Cardiac muscle cell (in vitro differentiated cells and primary cell): ENCODE measurements around the gene RARA. TPM values are rescaled to one million over a fixed set of nuclear protein-coding genes. Genes with fewer than 3 reads are reported as not detected.
A peak's percentile ranks its signal among the peaks of the same experiment; 100 is the strongest.

Experiments used
- DNase-seq, 2 donors: peaks; one replicate each; pipeline versions ENCODE4 v3.0.0 to v3.0.0-alpha.2; 2010 to 2017; ENCODE audit warnings: low read depth in 1 of 2, low spot score in 1 of 2
- H3K27ac ChIP-seq: fragments of 200-600 bp; sonication (generic); 2 replicates; pipeline ENCODE4 v1.5.1; 2016
- H3K27me3 ChIP-seq: fragments of 200-600 bp; sonication (generic); 2 replicates; pipeline ENCODE4 v1.6.0; 2016; ENCODE audit warnings: control low read depth
- H3K36me3 ChIP-seq: fragments of 200-600 bp; sonication (generic); 2 replicates; pipeline ENCODE4 v1.5.1; 2016; ENCODE audit warnings: control low read depth
- H3K4me1 ChIP-seq: fragments of 200-600 bp; sonication (generic); 2 replicates; pipeline ENCODE4 v1.8.1; 2017; ENCODE audit warnings: low read depth, mild to moderate bottlenecking, mixed run types
- H3K4me3 ChIP-seq: fragments of 200-600 bp; sonication (generic); 2 replicates; pipeline ENCODE4 v1.5.1; 2016; ENCODE audit warnings: mild to moderate bottlenecking
- H3K9me3 ChIP-seq: fragments of 200-600 bp; sonication (generic); 2 replicates; pipeline ENCODE4 v1.5.1; 2017; ENCODE audit warnings: low read depth, mild to moderate bottlenecking, control low read depth
- CTCF ChIP-seq: IDR thresholded peaks from 2 replicates; pipeline ENCODE4 v1.5.1; 2012; ENCODE audit warnings: low read depth, mild to moderate bottlenecking, low read length
- polyA plus RNA-seq: library from polyadenylated mRNA; unstranded; fragments of >200 nt; fragmentation: Nextera tagmentation; extraction: Ambion mirVana; gene quantifications from 2 replicates; pipeline ENCODE4 v1.2.1, GENCODE V29; 2016
- total RNA-seq: library from RNA; depleted of rRNA; stranded (reverse); fragments of >200 nt; gene quantifications from 2 replicates; pipeline ENCODE4 v1.2.3, GENCODE V29; 2016

The RARA gene
- total and polyA plus RNA-seq, 2 experiments from 2014 or later, result 33.2 to 61.3 TPM

GRCh38 chr17:40266882-40267281 lies 42.1 kb upstream of the RARA start:
- no peak for TF ChIP-seq CTCF
- Histone ChIP-seq H3K27ac (no peak overlapping the region), H3K27me3 (no peaks in the 10 kb centered on the region), H3K9me3 (no peaks in the 10 kb centered on the region), H3K4me3 (no peak overlapping the region), H3K36me3 (peaks cover 18% of the 10 kb centered on the region), H3K4me1 (no peaks in the 10 kb centered on the region)
- DNase-seq, result no peak

GRCh38 chr17:40268141-40268712 lies 40.8 kb upstream of the RARA start:
- Histone ChIP-seq H3K27me3 (no peaks in the 10 kb centered on the region), H3K4me1 (no peaks in the 10 kb centered on the region), H3K4me3 (no peak overlapping the region), H3K36me3 (peaks cover 13% of the 10 kb centered on the region), H3K27ac (no peak overlapping the region), H3K9me3 (no peaks in the 10 kb centered on the region)
- DNase-seq, result peak in 1 of 2 donors; percentile 38
- TF ChIP-seq CTCF, result no peak

- Histone ChIP-seq H3K27ac (no peak overlapping the region), H3K36me3 (peaks cover 31% of the 10 kb centered on the region), H3K4me1 (no peaks in the 10 kb centered on the region), H3K27me3 (no peaks in the 10 kb centered on the region), H3K4me3 (no peak overlapping the region), H3K9me3 (no peaks in the 10 kb centered on the region)
- no peak for DNase-seq
- no peak for TF ChIP-seq CTCF
Measured at GRCh38 chr17:40278414-40278813, 30.6 kb upstream of the RARA start.

GRCh38 chr17:40279402-40279801 lies 29.6 kb upstream of the RARA start:
- H3K27me3 ChIP-seq, result no peaks in the 10 kb centered on the region
- peaks cover 26% of the 10 kb centered on the region for H3K36me3 ChIP-seq
- no peak for TF ChIP-seq CTCF
- H3K27ac ChIP-seq, result no peak overlapping the region
- H3K9me3 ChIP-seq, result no peaks in the 10 kb centered on the region
- H3K4me1 ChIP-seq, result no peaks in the 10 kb centered on the region
- H3K4me3 ChIP-seq, result no peak overlapping the region
- no peak for DNase-seq

DNA sequence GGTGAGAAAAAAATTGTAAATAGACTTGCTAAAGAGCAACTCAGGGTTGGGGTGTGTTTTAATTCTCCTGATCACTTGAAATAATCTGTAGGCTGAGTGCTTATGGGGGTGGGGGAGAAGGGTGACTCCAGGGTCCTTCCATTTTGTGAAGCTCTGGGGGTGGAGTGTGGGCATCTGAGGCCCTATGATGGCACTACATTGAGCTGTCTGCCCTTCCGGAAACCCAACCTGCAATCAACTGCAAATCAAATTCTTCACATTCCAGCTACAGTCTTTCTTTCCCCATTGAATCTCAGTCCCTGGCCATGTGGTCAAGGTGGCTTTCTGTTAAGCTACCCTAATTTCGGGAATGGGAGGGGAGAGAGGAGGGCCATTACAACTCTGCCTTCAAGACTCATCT lies 27.3 kb upstream of the RARA start:
- Histone ChIP-seq H3K27ac (no peak overlapping the region), H3K36me3 (peaks cover 20% of the 10 kb centered on the region), H3K9me3 (no peaks in the 10 kb centered on the region), H3K4me3 (no peak overlapping the region), H3K4me1 (no peaks in the 10 kb centered on the region), H3K27me3 (no peaks in the 10 kb centered on the region)
- no peak for DNase-seq
- no peak for TF ChIP-seq CTCF

DNA sequence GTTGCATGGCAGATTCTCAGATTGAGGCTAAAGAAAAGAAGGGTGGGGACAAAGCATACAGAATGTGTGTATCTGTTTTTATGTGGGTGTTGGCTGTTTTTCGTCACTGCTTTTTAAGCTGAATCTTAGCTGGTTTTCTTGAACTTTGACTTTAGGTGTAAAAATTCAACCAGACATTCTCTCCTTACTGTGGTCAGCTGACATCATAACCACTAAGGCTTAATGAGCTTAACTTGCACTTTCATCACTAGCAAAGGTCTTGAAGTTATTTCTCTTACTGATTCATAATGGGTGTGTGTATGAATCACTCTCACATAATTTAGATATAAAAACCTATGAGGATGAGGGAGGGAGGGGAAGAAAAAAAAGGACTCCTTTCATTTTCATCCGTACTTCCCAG lies 25.3 kb upstream of the RARA start:
- Histone ChIP-seq H3K4me1 (no peaks in the 10 kb centered on the region), H3K27ac (no peak overlapping the region), H3K36me3 (peaks cover 9% of the 10 kb centered on the region), H3K4me3 (no peak overlapping the region), H3K9me3 (no peaks in the 10 kb centered on the region), H3K27me3 (no peaks in the 10 kb centered on the region)
- no peak for TF ChIP-seq CTCF
- peak in 1 of 2 donors; percentile 77 for DNase-seq
